ENCODE data around the gene RGS2. TPM values are rescaled to one million over a fixed set of nuclear protein-coding genes. Genes with fewer than 3 reads are reported as not detected.
A peak's percentile ranks its signal among the peaks of the same experiment; 100 is the strongest.

Gene RGS2
- total RNA-seq, 6 experiments from 2014 or later: 4.4 to 7.6 (median 5.9) TPM

GRCh38 chr1:192826791-192827546 is 18.1 kb downstream of the RGS2 start:
- peak; percentile 50 for DNase-seq
- Mint-ChIP-seq H3K4me3 (no peak overlapping the region; the same call in 1 of the 2 replicates), H3K36me3 (ENCODE audit: low read depth) (no peaks in the 10 kb centered on the region), H3K27me3 (ENCODE audit: insufficient read depth) (peaks cover 5% of the 10 kb centered on the region), H3K27ac (peak overlapping the region; percentile 19; the same call in 1 of the 2 replicates), H3K4me1 (ENCODE audit: low read depth) (peaks cover 27% of the 10 kb centered on the region), H3K9me3 (no peaks in the 10 kb centered on the region)
- TF ChIP-seq CTCF (IDR thresholded peaks at IDR 0.05): no peak

DNA sequence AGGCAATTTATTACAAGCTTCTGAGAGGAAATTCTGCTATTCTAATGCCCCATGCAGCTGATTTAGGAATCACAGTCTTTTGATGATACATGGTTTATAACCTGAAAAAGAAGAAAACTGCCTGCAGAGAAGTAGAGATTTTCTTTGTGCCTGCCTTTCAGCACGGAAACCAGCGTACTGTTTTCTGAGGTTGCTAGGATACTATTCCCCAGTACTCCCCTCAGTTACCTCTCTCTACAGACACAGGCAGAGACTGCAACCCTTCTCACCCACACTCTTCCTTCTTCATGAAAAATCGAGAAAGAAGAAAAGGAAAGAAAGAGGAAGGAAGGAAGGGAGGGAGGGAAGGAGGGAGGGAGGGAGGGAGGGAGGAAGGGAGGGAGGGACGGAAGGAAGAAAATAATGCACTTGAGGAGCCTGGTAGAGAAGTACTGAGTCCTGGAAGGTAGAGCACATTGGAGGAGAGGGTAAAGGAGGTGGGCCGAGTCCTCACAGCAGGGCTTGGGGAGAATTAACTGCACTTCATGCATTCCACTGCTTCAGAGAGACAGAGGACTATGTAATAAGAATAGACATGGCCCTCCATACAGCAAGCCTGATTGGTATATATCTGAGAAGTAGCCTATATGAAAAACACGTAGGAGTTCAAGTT is 21.9 kb downstream of the RGS2 start:
- no peak for TF ChIP-seq CTCF (IDR thresholded peaks at IDR 0.05)
- no peaks in the 10 kb centered on the region for H3K9me3 Mint-ChIP-seq

DNA sequence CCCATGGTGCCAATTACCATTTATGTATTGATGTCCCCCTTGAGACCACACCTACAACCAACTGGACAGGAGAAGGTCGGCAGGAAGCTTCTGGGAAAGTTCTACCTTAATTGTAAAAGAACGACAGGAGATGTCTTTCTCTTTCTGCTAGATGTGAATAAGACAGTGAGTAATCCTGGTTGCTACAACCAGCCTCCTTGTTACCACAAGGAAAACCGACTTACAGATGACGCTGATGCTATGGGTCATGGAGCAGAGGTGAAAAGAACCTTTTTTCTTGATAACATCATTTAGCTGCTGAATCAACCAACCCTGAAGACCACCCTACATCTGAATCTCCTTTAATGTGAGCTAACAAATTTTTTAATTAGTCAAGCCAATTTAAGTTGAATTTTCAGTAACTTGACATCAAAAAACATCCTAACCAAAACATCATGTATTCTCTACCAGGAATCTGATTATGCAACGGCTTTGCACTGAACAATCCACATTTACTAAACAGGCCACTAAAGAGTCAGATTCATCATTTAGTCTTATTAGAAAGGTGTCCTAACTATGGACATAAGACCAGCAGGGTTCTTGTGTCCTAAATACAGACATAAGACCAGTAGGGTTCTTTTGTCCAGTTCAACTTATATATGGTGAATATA is 23.0 kb downstream of the RGS2 start:
- Mint-ChIP-seq H3K4me1 (ENCODE audit: low read depth) (peaks cover 29% of the 10 kb centered on the region), H3K27ac (peak overlapping the region; percentile 80), H3K27me3 (ENCODE audit: insufficient read depth) (peaks cover 3% of the 10 kb centered on the region; the same call in 1 of the 2 replicates), H3K9me3 (no peaks in the 10 kb centered on the region), H3K36me3 (ENCODE audit: low read depth) (no peaks in the 10 kb centered on the region), H3K4me3 (no peak overlapping the region)
- TF ChIP-seq CTCF (IDR thresholded peaks at IDR 0.05): no peak
- peak; percentile 72 for DNase-seq

More for the DNA sequence above, 21.9 kb downstream of the RGS2 start:
- peaks cover 1% of the 10 kb centered on the region; the same call in 1 of the 2 replicates for H3K27me3 Mint-ChIP-seq (ENCODE audit: insufficient read depth)
- no peak for DNase-seq
- no peaks in the 10 kb centered on the region for H3K36me3 Mint-ChIP-seq (ENCODE audit: low read depth)
- H3K4me3 Mint-ChIP-seq: no peak overlapping the region
- peak overlapping the region; percentile 80; the same call in 1 of the 2 replicates for H3K27ac Mint-ChIP-seq
- H3K4me1 Mint-ChIP-seq (ENCODE audit: low read depth): peaks cover 39% of the 10 kb centered on the region

DNA sequence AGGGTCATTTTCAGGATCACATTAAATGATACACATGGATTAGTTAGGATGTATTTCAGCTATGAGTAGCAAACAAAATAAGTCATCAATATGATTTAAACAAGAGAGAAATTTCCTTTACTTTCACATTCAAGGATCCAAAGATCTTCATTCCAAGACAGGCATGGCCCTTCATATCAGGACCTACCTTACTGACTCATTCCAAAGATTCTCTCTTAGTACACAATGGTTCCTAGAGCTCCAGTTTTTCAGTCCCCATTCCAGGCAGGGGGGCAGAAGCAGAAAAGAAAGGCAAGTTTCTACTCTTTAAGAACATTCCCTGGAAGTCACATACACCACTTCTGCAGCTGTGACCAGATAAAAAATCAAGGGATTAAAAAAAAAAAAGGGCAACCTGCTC is 23.7 kb downstream of the RGS2 start:
- Mint-ChIP-seq H3K4me1 (ENCODE audit: low read depth) (peaks cover 23% of the 10 kb centered on the region), H3K4me3 (no peak overlapping the region), H3K27me3 (ENCODE audit: insufficient read depth) (peaks cover 3% of the 10 kb centered on the region; the same call in 1 of the 2 replicates), H3K9me3 (no peaks in the 10 kb centered on the region), H3K36me3 (ENCODE audit: low read depth) (no peaks in the 10 kb centered on the region), H3K27ac (no peak overlapping the region)
- DNase-seq: no peak
- no peak for TF ChIP-seq CTCF (IDR thresholded peaks at IDR 0.05)

GRCh38 chr1:192835116-192835515 is 26.3 kb downstream of the RGS2 start:
- no peak overlapping the region for H3K27ac Mint-ChIP-seq
- no peak overlapping the region for H3K4me3 Mint-ChIP-seq
- DNase-seq: no peak

More at GRCh38 chr1:192835116-192835515, 26.3 kb downstream of the RGS2 start:
- Mint-ChIP-seq H3K4me1 (ENCODE audit: low read depth) (peaks cover 21% of the 10 kb centered on the region), H3K9me3 (no peaks in the 10 kb centered on the region), H3K27me3 (ENCODE audit: insufficient read depth) (peaks cover 3% of the 10 kb centered on the region; the same call in 1 of the 2 replicates), H3K36me3 (ENCODE audit: low read depth) (no peaks in the 10 kb centered on the region)
- no peak for TF ChIP-seq CTCF (IDR thresholded peaks at IDR 0.05)
